H9 (cell line): Measurements from ENCODE around the gene CCDC92. TPM values are rescaled to one million over a fixed set of nuclear protein-coding genes. Genes with fewer than 3 reads are reported as not detected.

ENCODE experiments used
- DNase-seq: peaks from one replicate; pipeline ENCODE4 v3.0.0-alpha.2; 2017
- H2AFZ ChIP-seq: one replicate; pipeline ENCODE4 v1.6.1; 2013; ENCODE audit warnings: mild to moderate bottlenecking, low read length, control low read depth, moderate library complexity
- H2AK5ac ChIP-seq: 2 replicates; pipeline ENCODE4 v1.6.1; 2013; ENCODE audit warnings: low read length, control low read depth, mixed read lengths; ENCODE audit not compliant: insufficient read length
- H2BK120ac ChIP-seq: one replicate; pipeline ENCODE4 v1.6.1; 2013; ENCODE audit warnings: low read depth, mild to moderate bottlenecking, low read length, control low read depth, inconsistent platforms; ENCODE audit not compliant: poor library complexity, severe bottlenecking
- H2BK12ac ChIP-seq: 2 replicates; pipeline ENCODE4 v1.6.1; 2013; ENCODE audit warnings: low read length, control low read depth, mixed read lengths, low read depth; ENCODE audit not compliant: insufficient read length
- H2BK15ac ChIP-seq: 2 replicates; pipeline ENCODE4 v1.6.1; 2013; ENCODE audit warnings: low read depth, low read length, control low read depth
- H2BK20ac ChIP-seq: one replicate; pipeline ENCODE4 v1.6.1; 2013; ENCODE audit warnings: low read depth, mild to moderate bottlenecking, low read length, control low read depth, inconsistent platforms; ENCODE audit not compliant: poor library complexity, severe bottlenecking
- H2BK5ac ChIP-seq: 2 replicates; pipeline ENCODE4 v1.6.1; 2013; ENCODE audit warnings: low read length, control low read depth, mixed read lengths; ENCODE audit not compliant: insufficient read length
- H3K14ac ChIP-seq: 2 replicates; pipeline ENCODE4 v1.6.1; 2013; ENCODE audit warnings: low read length, control low read depth; ENCODE audit not compliant: insufficient read depth
- H3K18ac ChIP-seq: 2 replicates; pipeline ENCODE4 v1.6.1; 2013; ENCODE audit warnings: low read depth, mild to moderate bottlenecking, mixed read lengths, low read length, control low read depth; ENCODE audit not compliant: insufficient read length
- H3K23ac ChIP-seq: 2 replicates; pipeline ENCODE4 v1.6.1; 2013; ENCODE audit warnings: low read length, control low read depth, mixed read lengths, low read depth; ENCODE audit not compliant: insufficient read length
- H3K23me2 ChIP-seq: 2 replicates; pipeline ENCODE4 v1.6.1; 2013; ENCODE audit warnings: low read depth, mild to moderate bottlenecking, mixed read lengths, low read length, control low read depth; ENCODE audit not compliant: insufficient read length, poor library complexity, severe bottlenecking
- H3K27ac ChIP-seq: 2 replicates; pipeline ENCODE4 v1.5.1; 2013; ENCODE audit warnings: low read length, control low read depth, mixed read lengths, low read depth; ENCODE audit not compliant: insufficient read length
- H3K27me3 ChIP-seq: 2 replicates; pipeline ENCODE4 v1.6.1; 2013; ENCODE audit warnings: low read length, control low read depth, inconsistent platforms; ENCODE audit not compliant: insufficient read depth
- H3K4ac ChIP-seq: 2 replicates; pipeline ENCODE4 v1.6.1; 2013; ENCODE audit warnings: low read depth, mild to moderate bottlenecking, control low read depth, inconsistent platforms, low read length, moderate library complexity
- H3K4me1 ChIP-seq: 2 replicates; pipeline ENCODE4 v1.6.1; 2013; ENCODE audit warnings: low read length, control low read depth, inconsistent platforms; ENCODE audit not compliant: insufficient read depth
- H3K4me2 ChIP-seq: 2 replicates; pipeline ENCODE4 v1.6.1; 2013; ENCODE audit warnings: low read length, control low read depth, mixed read lengths; ENCODE audit not compliant: insufficient read length, insufficient read depth
- H3K56ac ChIP-seq: 2 replicates; pipeline ENCODE4 v1.6.1; 2013; ENCODE audit warnings: low read depth, mild to moderate bottlenecking, mixed read lengths, low read length, control low read depth; ENCODE audit not compliant: insufficient read length
- H3K79me1 ChIP-seq: 2 replicates; pipeline ENCODE4 v1.6.1; 2013; ENCODE audit warnings: low read depth, mild to moderate bottlenecking, moderate library complexity, low read length, control low read depth, inconsistent platforms; ENCODE audit not compliant: insufficient read depth, poor library complexity, severe bottlenecking
- H3K79me2 ChIP-seq: 2 replicates; pipeline ENCODE4 v1.6.1; 2013; ENCODE audit warnings: low read length, control low read depth, inconsistent platforms; ENCODE audit not compliant: insufficient read depth
- H3K9ac ChIP-seq: 2 replicates; pipeline ENCODE4 v1.6.1; 2013; ENCODE audit warnings: low read length, control low read depth, mixed read lengths; ENCODE audit not compliant: insufficient read length; ENCODE audit errors: extremely low read depth
- H3K9me3 ChIP-seq: one replicate; pipeline ENCODE4 v1.6.1; 2013; ENCODE audit warnings: low read depth, low read length, inconsistent platforms; ENCODE audit not compliant: control insufficient read depth
- H3T11ph ChIP-seq: one replicate; pipeline ENCODE4 v1.6.1; 2013; ENCODE audit warnings: mild to moderate bottlenecking, low read length, control low read depth, inconsistent platforms
- H4K20me1 ChIP-seq: one replicate; pipeline ENCODE4 v1.6.1; 2013; ENCODE audit not compliant: control insufficient read depth, insufficient read length, insufficient read depth
- H4K5ac ChIP-seq: 2 replicates; pipeline ENCODE4 v1.6.1; 2013; ENCODE audit warnings: low read depth, mild to moderate bottlenecking, mixed read lengths, low read length, control low read depth; ENCODE audit not compliant: insufficient read length
- H4K8ac ChIP-seq: replicated peaks from 2 replicates; pipeline ENCODE4 v1.6.1; 2013; ENCODE audit warnings: low read length, control low read depth, mixed read lengths, low read depth; ENCODE audit not compliant: insufficient read length
- H4K91ac ChIP-seq: 2 replicates; pipeline ENCODE4 v1.6.1; 2013; ENCODE audit warnings: low read depth, mild to moderate bottlenecking, moderate library complexity, mixed read lengths, low read length, control low read depth; ENCODE audit not compliant: insufficient read length
- H3K27ac Mint-ChIP-seq, 3 experiments: 2 replicates in 2 of 3; 3 replicates in 1 of 3; pipeline ENCODE4 v1.8.0; 2020 to 2021; ENCODE audit warnings: mixed read lengths in 3 of 3, mild to moderate bottlenecking in 1 of 3, moderate library complexity in 1 of 3
- H3K27me3 Mint-ChIP-seq: 2 replicates; pipeline ENCODE4 v1.8.0; 2021; ENCODE audit warnings: low read depth, mild to moderate bottlenecking, moderate library complexity, mixed read lengths
- H3K36me3 Mint-ChIP-seq, 3 experiments: 2 replicates in 2 of 3; 3 replicates in 1 of 3; pipeline ENCODE4 v1.8.0; 2020 to 2021; ENCODE audit warnings: low read depth in 3 of 3, mixed read lengths in 3 of 3; ENCODE audit not compliant: insufficient read depth in 1 of 3
- H3K4me1 Mint-ChIP-seq, 2 experiments: 2 replicates each; pipeline ENCODE4 v1.8.0; 2020; ENCODE audit warnings: mixed read lengths in 2 of 2
- H3K4me3 Mint-ChIP-seq, 2 experiments: 2 replicates in 1 of 2; 3 replicates in 1 of 2; pipeline ENCODE4 v1.8.0; 2020 to 2021; ENCODE audit warnings: mild to moderate bottlenecking in 2 of 2, mixed read lengths in 2 of 2, moderate library complexity in 1 of 2
- H3K9me3 Mint-ChIP-seq, 2 experiments: 2 replicates in 1 of 2; 3 replicates in 1 of 2; pipeline ENCODE4 v1.8.0; 2020; ENCODE audit warnings: mild to moderate bottlenecking in 2 of 2, mixed read lengths in 2 of 2, moderate library complexity in 1 of 2
- WGBS: extraction: QIAGEN DNeasy Blood & Tissue Kit; methylation state at CpG from one replicate; pipeline ENCODE4 v1.1.7; 2013; ENCODE audit warnings: missing lambda C conversion rate, low lambda C conversion rate, mixed read lengths; ENCODE audit not compliant: insufficient read length; ENCODE audit errors: extremely low coverage; 5-methylcytosine and 5-hydroxymethylcytosine counted together
- total RNA-seq: library from RNA; stranded (reverse); gene quantifications from 2 replicates; pipeline ENCODE4 v1.2.1, GENCODE V29; 2021
- TF ChIP-seq, protein P1 (sequence below): fragments of 200-600 bp; sonication (generic); conservative IDR thresholded peaks from 3 replicates; pipeline ENCODE4 v1.8.0; 2021; ENCODE audit warnings: antibody characterized with exemption, mild to moderate bottlenecking

The CCDC92 gene
- total RNA-seq, 1 experiment from 2014 or later: 1.3 TPM

GRCh38 chr12:123894823-123895345, 77.7 kb downstream of the CCDC92 start:
- WGBS: no CpG with 5 or more reads among the region's 4 CpGs

More at GRCh38 chr12:123894823-123895345, 77.7 kb downstream of the CCDC92 start:
- H3K27me3 Mint-ChIP-seq: peaks cover 75% of the 10 kb centered on the region
- TF ChIP-seq, protein P1, sequence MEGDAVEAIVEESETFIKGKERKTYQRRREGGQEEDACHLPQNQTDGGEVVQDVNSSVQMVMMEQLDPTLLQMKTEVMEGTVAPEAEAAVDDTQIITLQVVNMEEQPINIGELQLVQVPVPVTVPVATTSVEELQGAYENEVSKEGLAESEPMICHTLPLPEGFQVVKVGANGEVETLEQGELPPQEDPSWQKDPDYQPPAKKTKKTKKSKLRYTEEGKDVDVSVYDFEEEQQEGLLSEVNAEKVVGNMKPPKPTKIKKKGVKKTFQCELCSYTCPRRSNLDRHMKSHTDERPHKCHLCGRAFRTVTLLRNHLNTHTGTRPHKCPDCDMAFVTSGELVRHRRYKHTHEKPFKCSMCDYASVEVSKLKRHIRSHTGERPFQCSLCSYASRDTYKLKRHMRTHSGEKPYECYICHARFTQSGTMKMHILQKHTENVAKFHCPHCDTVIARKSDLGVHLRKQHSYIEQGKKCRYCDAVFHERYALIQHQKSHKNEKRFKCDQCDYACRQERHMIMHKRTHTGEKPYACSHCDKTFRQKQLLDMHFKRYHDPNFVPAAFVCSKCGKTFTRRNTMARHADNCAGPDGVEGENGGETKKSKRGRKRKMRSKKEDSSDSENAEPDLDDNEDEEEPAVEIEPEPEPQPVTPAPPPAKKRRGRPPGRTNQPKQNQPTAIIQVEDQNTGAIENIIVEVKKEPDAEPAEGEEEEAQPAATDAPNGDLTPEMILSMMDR: no peak
- H2BK120ac ChIP-seq: no peak overlapping the region
- no peaks in the 10 kb centered on the region for H4K20me1 ChIP-seq
- H4K91ac ChIP-seq: no peak overlapping the region
- no peak overlapping the region for H4K5ac ChIP-seq
- H3K23me2 ChIP-seq: no peaks in the 10 kb centered on the region
- H3K4me3 Mint-ChIP-seq: no peak overlapping the region
- H2AK5ac ChIP-seq: no peak overlapping the region
- no peak overlapping the region for H2BK5ac ChIP-seq
- H3K4me2 ChIP-seq: no peak overlapping the region
- H3K56ac ChIP-seq: no peak overlapping the region
- no peak for DNase-seq
- no peak overlapping the region for H4K8ac ChIP-seq
- no peak overlapping the region for H2BK20ac ChIP-seq
- H3K79me1 ChIP-seq: no peaks in the 10 kb centered on the region
- no peak overlapping the region for H3T11ph ChIP-seq
- peaks cover 0 to 2% (median 0%) of the 10 kb centered on the region in 3 experiments; a peak in 1 of 7 replicates for H3K36me3 Mint-ChIP-seq
- H3K4me1 Mint-ChIP-seq: peaks cover 18 to 19% of the 10 kb centered on the region in 2 experiments
- no peaks in the 10 kb centered on the region for H3K4me1 ChIP-seq
- no peak overlapping the region for H2BK12ac ChIP-seq
- no peak overlapping the region for H3K14ac ChIP-seq
- H3K4ac ChIP-seq: no peak overlapping the region
- no peaks in the 10 kb centered on the region for H3K27me3 ChIP-seq
- H3K9ac ChIP-seq: no peak overlapping the region
- H2BK15ac ChIP-seq: no peak overlapping the region
- no peak overlapping the region for H3K27ac ChIP-seq
- no peak overlapping the region for H3K27ac Mint-ChIP-seq
- no peak overlapping the region for H2AFZ ChIP-seq
- H3K18ac ChIP-seq: no peak overlapping the region
- H3K23ac ChIP-seq: no peak overlapping the region
- H3K79me2 ChIP-seq: no peaks in the 10 kb centered on the region
- H3K9me3 Mint-ChIP-seq: peaks cover 0 to 2% of the 10 kb centered on the region in 2 experiments; a peak in 1 of 5 replicates
- no peaks in the 10 kb centered on the region for H3K9me3 ChIP-seq
